NCI-H1092 treated with DMSO at 0.1 percent for 48 hours (cell line): Measurements from ENCODE around the gene RBM44.
"Not testable (repeated sequence)": the region's sequence is repeated elsewhere in the genome, so short reads cannot be mapped to it uniquely, and the experiment has no call there.

ENCODE experiments used
- DNase-seq: peaks from one replicate; lab custom pipeline; 2025; lab: John Stamatoyannopoulos, UW

Gene RBM44

DNA sequence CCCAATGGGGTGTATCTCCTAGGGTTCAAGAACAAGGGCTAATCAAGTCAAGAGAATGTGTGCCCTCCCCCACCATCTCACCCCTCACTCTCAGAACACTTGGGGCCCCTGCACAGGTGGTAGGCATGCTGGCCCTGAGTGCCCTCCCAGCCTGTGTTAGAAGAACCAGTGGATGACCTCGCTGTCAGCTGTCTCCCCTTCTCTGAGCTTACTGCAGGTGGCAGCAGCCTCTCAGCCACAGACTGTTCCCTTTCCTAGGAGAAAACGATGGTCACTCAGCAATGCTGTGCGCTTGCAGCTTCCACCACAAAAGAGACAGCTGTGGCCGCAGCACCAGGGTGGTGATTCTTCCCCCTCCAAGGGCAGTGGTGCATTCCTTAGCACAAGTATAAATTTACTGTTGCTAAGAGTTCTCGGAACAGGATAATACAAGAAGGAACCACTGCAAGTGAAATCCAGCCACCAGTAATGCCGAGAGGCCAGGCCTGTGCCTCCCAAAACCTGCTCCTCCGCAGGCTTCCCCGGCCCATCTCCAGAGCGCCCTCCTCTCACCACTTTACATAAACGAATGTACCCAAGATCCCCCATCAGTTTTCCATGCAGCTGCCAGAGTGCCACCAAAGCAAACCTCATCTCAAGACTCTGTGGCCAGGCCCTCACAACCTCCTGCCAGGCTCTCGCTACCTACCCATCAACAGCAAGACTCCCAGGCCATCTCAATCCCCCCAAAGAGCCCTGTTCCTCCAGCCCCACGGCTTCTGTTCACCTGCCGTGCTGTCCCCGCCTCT is 59.9 kb downstream of the RBM44 start:
- peak; percentile 60 for DNase-seq

GRCh38 chr2:237859082-237859433 is 60.5 kb downstream of the RBM44 start:
- DNase-seq = no peak

DNA sequence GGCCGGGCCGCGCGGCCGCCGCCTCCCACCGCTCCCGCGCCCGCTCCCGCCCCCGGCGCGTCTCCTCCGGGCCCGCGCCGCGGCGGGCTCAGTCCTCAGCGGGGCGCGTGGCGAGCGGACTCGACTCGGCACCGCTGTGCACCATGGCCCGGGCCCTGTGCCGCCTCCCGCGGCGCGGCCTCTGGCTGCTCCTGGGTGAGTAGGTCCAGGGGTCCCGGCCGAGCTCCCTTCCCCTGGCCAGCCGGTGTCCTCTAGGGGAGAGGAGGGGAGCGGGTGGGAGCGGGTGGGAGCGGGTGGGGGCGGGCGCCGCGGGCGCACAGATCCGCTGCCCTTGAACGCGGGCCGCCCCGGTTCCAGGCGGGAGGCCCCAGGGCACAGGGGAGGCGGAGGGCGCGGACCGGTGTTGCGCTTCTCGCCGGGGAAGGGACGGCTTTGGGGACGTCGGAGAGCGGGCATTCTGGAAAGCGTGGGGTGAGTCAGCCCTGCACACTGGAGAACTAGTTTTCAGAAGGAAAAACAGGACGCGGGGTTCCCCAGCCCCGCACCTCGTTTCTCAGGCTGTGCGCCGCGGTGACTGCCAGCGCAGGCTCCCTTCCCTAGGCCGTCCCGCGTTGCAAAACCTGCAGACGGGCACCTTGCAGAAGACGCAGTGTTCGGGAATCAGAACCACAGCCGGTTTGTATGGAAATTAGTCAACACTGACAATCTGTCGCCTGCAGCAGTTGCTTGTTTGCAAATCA is 61.1 kb downstream of the RBM44 start, which contains the start of gene RAMP1:
RAMP1 (plus strand) TSS at position 91 of the 740 bp plus-strand sequence; CDS start at position 144, 53 bp downstream.
- DNase-seq = no peak

DNA sequence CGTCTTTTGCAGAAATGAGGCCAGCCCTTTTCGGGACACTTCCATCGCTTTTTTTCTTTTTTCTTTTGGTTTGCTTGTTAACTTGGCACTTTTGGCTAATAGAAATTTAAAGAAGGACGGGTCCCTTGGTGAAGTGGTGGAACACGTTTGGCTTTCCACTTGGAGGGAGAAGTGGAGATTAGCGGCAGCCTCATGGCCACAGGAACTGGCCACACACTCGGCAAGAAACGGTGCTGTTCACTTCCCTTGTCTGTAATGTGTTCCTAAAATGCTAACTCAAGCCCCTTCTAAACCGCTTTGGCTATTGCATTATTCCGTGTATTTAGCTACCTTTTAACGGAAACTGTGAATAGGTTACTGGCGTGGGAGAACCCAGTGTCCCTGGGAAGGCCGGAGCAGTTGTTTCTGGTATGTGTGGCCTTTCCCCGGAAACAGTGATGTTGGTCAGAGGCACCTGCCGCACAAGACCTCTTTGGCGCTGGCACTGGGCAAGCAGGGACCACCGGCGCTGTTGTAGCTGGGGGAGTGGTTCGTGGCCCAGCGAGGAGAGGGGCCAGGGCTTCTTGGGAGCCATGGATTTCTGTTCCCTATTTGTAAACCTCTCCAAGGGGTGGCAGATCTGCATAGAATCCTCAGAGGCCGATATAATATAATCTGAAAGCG is 61.8 kb downstream of the RBM44 start:
- DNase-seq = no peak

DNA sequence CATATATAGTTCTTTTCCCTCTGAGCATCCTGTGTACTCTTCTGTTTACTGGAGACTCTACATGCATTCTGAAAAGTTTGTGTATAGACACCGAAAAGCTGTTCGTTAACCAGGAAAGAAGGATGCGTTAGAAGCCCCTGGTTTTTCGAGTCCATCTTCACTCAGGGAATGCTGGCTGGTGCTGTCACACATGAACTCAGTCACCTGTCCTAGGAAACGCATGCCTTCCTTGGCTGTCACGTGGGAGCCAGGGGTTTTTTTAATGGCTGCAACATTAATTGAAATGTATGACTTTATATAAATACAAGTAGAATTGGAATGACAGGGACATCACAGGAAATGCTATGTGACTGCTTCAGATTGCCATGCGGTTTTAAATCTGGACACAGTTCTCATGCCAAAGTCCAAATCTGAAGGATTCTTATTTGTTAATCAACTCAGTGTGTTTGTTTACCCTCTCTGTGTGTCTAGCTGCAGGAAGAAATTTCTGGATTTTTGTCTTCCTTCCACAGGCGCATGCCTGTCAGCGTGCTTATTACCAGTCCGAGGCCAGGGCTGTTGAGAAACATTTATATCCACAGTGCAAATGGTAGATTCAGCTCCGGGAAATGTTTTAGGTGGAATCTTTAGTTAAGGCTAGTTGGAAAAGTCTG is 63.4 kb downstream of the RBM44 start:
- DNase-seq = no peak

DNA sequence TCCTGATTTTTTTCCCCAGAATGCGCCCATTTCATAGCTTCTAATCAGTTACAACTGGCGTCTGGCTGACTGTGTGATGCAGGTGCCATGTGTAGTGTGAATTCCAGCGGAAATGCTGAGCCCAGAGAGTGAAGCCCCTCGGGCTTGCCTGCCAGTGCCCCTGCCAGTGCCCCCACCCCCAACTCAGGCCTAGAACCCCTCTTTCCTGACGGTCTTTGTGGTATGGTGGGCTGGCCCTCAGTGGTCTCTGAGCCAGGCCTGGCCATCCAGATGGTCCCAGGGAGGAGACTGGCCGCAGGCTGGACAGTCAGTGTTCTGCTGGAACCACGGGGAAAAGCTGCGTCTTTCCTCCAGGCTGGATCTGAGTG is 63.9 kb downstream of the RBM44 start:
- DNase-seq = no peak

DNA sequence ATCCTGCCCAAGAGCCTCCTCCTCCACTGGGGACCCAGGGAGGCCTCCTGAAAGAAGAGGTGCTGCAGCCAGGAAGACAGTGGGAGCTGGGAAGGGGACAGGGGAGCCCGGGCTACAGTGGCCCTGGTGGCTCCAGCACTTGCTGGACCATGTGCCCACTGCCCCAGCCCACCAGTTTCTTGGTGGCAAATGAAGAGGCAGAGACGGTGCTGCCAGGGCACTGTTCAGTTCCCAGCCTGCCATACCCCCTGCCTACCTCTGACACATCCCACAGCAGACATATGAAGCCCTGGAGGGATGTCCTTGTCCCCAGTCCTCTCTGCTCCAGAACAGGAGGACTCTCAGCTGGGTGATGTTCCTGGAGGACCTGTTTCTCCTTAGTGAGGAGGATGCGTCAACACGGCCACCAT is 64.5 kb downstream of the RBM44 start:
- no peak for DNase-seq

GRCh38 chr2:237863689-237864443 is 65.3 kb downstream of the RBM44 start:
- DNase-seq = no peak

GRCh38 chr2:237864444-237864931 is 65.9 kb downstream of the RBM44 start:
- DNase-seq = no peak

GRCh38 chr2:237864940-237865622 is 66.5 kb downstream of the RBM44 start:
- no peak for DNase-seq

DNA sequence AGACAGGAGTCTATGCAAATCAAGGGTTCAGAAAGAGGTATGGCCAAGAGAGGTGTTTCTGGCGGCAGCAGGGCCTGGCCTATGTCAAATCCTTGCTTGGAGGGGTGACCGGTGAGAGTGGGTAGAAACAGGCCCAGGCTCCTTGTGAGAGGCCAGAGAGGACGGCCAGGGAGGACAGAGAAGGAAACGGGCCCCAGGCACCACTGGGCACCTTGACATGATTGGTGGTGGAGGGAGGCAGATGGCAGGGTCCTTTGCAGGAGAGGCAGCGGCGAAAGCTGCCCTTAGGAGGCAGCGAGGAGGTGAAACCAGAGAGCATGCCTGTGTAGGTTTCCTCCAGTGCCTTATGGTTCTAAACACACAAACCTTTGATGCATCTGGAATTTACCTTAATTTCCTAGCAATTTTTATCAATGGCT is 67.1 kb downstream of the RBM44 start:
- no peak for DNase-seq

GRCh38 chr2:237866101-237866621 is 67.6 kb downstream of the RBM44 start:
- DNase-seq = no peak

GRCh38 chr2:237867465-237867864 is 68.9 kb downstream of the RBM44 start:
- no peak for DNase-seq

DNA sequence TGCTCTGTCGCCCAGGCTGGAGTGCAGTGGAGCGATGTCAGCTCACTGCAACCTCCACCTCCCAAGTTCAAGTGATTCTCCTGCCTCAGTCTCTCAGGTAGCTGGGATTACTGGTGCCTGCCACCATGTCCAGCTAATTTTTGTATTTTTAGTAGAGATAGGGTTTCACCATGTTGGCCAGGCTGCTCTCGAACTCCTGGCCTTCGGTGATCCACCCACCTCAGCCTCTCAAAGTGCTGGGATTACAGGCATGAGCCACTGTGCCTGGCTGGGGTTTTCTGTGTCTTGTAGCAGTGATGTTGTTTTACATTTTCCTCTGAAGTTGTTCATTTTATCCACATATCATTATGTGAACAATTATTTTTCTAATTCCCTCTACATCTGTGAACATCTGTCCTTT is 69.5 kb downstream of the RBM44 start:
- DNase-seq = not testable (repeated sequence)

DNA sequence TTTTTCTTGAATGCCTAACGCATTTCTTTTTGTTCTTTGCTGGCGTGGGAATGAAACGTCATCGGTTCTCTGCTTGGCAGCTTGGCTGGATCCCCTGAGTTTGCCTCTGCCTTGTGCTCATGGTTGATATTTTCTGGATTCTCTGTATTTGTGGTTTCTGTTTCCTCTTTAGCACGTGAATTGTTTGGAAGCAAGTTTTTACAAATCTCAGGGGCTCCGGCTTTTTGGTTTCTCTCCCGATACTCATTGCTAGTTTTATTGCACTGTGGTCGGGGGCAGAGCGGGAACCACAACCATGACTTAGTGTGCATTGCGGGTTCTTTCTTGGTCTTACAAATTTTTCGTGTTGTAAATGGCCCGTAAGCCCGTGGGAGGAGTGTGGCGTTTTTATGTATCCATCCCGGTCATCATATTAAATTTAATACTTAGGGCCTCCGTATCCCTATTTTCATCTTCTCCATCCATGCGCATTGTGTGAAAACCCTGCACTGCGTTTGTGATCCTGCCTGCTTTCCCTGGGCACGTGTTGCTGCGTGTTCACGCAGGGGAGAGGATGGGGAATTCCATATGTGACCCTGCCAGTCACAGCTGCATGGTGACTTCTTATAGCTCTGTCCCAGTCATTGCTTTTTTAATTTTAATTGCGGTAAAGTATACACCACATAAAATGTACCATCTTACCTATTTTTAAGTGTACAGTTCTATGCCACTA is 70.2 kb downstream of the RBM44 start:
- DNase-seq = no peak

GRCh38 chr2:237869343-237870102 is 70.9 kb downstream of the RBM44 start:
- no peak for DNase-seq

- no peak for DNase-seq
These were observed 71.5 kb downstream of the RBM44 start for GRCh38 chr2:237870126-237870525.

- no peak for DNase-seq
These were observed 72.4 kb downstream of the RBM44 start for GRCh38 chr2:237870754-237871651.
